Middle frontal gyrus (tissue), 1 donor: ENCODE results near the gene R3HCC1L.

Experiments
- DNase-seq: peaks from one replicate; pipeline ENCODE4 v3.0.0-alpha.2; 2015; ENCODE audit warnings: low spot score; ENCODE audit errors: extremely low spot score

The R3HCC1L gene

GRCh38 chr10:98272245-98272644 is 137.8 kb downstream of the R3HCC1L start:
- no peak for DNase-seq

GRCh38 chr10:98272656-98273055 is 138.2 kb downstream of the R3HCC1L start:
- DNase-seq, result no peak

GRCh38 chr10:98273057-98273850 is 138.8 kb downstream of the R3HCC1L start:
- no peak for DNase-seq

- no peak for DNase-seq
These were observed 140.1 kb downstream of the R3HCC1L start for GRCh38 chr10:98274562-98274961.

- DNase-seq, result no peak
These were observed 141.9 kb downstream of the R3HCC1L start for GRCh38 chr10:98276311-98276710.

GRCh38 chr10:98285416-98285815 is 151.0 kb downstream of the R3HCC1L start:
- no peak for DNase-seq

GRCh38 chr10:98286419-98286818 is 152.0 kb downstream of the R3HCC1L start:
- no peak for DNase-seq

GRCh38 chr10:98287321-98287720 is 152.9 kb downstream of the R3HCC1L start:
- no peak for DNase-seq

GRCh38 chr10:98289802-98290209 is 155.3 kb downstream of the R3HCC1L start:
- no peak for DNase-seq

GRCh38 chr10:98292971-98293370 is 158.5 kb downstream of the R3HCC1L start:
- DNase-seq, result no peak

- no peak for DNase-seq
These were observed 159.3 kb downstream of the R3HCC1L start for GRCh38 chr10:98293550-98294269.

- no peak for DNase-seq
These were observed 159.8 kb downstream of the R3HCC1L start for GRCh38 chr10:98294270-98294627.
